ENCODE measurements around the gene TFE3. TPM values are rescaled to one million over a fixed set of nuclear protein-coding genes. Genes with fewer than 3 reads are reported as not detected.

TFE3 gene
- total RNA-seq, 2 donors from 2014 or later, result 34.8 to 41.8 TPM

DNA sequence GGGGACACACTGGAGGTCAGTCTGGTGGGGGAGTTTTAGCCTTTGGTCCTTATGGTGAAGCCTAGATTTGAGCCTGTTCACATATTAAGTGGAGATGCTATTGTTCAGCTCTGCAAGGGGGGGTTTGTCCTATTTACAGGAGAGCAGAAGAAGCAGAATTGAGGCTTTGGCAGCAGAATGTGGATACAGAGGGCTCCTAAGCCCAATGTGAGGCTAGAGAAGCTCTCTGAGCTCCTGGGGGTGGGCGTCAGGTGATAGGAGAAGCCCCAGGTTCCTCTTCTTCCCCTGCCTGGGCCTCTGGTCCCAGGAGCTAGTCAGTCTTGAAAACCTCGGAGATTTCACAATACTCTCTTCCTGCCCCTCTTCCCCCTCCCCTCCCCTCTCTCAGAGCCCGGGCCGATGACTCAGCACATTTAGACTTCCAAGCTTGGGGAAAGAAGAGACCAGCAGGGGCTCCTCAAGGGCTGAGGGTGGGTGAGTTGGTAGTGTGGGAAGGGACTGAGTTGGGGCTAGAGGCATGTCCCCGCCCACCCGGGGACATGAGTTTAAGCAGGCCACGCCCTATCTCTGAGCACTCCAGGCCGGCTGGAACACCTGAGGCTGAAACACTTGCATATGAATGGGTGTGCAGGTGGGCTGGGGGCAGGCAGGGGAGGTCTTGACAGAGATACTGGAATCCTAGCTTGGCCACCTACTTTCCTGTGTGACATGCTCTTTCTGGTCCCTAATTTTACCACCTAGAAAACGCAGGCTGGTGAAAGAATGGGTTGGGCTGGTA is 3.4 kb downstream of the TFE3 start:
- Mint-ChIP-seq H3K9me3 (no peaks in the 10 kb centered on the region), H3K36me3 (peaks cover 6 to 25% of the 10 kb centered on the region in 2 donors), H3K27ac (peak overlapping the region in 1 of 2 donors; percentile 81)
- ATAC-seq, result peak in 1 of 2 donors; percentile 13
- no peak for DNase-seq (ENCODE audit: low spot score in 2 of 2)

DNA sequence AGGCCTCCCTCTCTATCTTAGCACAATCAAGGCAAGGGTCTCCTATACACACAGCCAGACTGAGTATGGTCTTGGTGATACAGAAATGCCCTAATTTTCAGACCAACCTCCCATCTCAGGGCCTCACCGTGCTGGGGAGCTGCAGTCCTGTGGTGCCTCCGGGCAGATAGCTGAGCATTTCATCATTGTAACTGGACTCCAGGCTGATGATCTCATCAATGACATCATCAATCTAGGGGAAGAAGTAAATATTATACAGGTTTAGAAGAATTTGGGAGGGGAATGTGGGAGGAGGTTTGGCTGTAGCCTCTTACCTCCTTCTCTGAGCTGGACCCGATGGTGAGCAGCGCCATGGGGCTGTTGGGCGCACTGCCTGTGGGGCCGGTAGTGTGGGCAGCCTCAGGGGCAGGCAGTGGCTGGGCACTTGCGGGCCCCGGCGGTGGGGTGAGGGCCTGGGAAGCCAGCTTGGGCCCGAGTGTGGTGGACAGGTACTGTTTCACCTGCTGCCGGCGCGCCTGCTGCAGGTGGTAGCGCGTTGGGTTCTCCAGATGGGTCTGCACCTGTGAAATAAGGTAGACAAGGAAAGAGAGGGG is 5.2 kb downstream of the TFE3 start:
- DNase-seq (ENCODE audit: low spot score in 2 of 2), result no peak
- H3K36me3 Mint-ChIP-seq, result peaks cover 6 to 32% of the 10 kb centered on the region in 2 donors
- no peak overlapping the region for H3K27ac Mint-ChIP-seq
- no peak for ATAC-seq
- no peaks in the 10 kb centered on the region for H3K9me3 Mint-ChIP-seq

DNA sequence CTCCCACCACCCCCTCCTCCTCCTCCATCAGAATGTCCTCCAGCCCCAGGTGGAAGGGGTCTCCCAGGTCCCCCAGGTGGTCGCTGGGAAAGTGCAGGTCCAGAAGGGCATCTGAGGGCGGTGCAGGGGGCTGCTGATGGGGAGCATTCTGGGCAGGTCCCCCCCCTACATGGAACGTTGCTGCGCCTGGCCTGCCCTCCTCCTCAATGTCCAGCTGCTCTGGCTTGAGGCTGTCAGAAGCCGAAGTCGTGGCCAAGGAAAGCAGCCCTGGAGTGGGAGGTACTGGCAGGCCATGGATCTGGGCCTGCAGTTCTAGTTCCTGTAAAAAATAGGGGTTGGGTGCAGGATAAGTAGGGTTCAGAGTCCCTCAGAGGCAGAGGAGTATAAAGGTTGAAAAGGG is 12.9 kb downstream of the TFE3 start:
- ATAC-seq (no peak), DNase-seq (ENCODE audit: low spot score in 2 of 2) (no peak)
- Mint-ChIP-seq H3K36me3 (peaks cover 0 to 7% of the 10 kb centered on the region in 2 donors), H3K27ac (peak overlapping the region in 1 of 2 donors; percentile 9), H3K9me3 (no peaks in the 10 kb centered on the region)

DNA sequence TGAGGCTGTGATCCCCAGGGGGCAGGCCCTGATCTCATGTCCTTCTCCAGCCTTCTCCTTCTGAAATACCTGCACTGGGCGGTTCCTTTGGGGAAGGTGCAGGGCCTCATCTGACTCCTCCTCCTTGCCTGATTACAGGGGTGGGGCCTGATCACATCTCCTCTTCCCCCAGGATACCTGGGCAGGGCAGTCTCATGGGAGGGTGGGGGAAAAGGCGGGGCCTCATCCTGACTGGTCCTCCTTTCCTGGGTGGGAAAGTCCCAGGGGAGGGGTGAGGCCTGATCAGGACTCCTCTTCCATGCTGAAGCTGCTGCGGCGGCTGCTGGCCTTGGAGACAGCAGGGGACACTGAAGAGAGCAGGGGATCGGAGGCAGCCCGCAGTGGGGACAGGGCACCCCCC is 13.3 kb downstream of the TFE3 start:
- ATAC-seq, result no peak
- DNase-seq (ENCODE audit: low spot score in 2 of 2), result no peak
- peaks cover 0 to 7% of the 10 kb centered on the region in 2 donors for H3K36me3 Mint-ChIP-seq
- no peaks in the 10 kb centered on the region for H3K9me3 Mint-ChIP-seq
- H3K27ac Mint-ChIP-seq, result no peak overlapping the region

DNA sequence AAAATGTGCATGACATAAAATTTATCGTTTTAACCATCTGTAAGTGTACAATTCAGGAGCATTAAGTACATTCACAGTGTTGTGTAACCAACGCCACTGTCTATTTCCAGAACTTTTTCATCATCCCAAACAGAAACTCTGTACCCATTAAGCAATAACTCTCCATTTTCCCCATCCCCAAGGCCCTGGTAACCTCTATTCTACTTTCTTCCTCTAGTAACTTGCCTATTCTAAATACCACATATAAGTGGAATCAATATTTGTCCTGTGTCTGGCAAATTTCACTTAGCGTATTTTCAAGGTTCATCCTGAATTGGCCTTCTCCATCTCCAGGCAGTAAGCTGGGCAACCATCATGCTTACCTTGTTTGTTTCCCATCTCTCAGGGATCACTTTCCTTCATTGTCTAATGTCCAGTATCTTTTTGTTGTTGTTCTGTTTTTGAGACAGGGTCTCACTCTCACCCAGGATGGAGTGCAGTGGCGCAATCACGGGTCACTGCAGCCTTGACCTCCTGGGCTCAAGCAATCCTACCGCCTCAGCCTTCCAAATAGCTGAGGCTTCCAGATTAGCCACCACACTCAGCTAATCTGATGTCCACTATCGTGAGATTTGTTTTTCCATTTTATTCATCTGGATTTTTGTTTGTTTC is 23.4 kb downstream of the TFE3 start:
- ATAC-seq (no peak), DNase-seq (ENCODE audit: low spot score in 2 of 2) (no peak)
- no peak overlapping the region for H3K27ac Mint-ChIP-seq
- H3K9me3 Mint-ChIP-seq, result no peaks in the 10 kb centered on the region
- peaks cover 0 to 4% of the 10 kb centered on the region in 2 donors for H3K36me3 Mint-ChIP-seq

DNA sequence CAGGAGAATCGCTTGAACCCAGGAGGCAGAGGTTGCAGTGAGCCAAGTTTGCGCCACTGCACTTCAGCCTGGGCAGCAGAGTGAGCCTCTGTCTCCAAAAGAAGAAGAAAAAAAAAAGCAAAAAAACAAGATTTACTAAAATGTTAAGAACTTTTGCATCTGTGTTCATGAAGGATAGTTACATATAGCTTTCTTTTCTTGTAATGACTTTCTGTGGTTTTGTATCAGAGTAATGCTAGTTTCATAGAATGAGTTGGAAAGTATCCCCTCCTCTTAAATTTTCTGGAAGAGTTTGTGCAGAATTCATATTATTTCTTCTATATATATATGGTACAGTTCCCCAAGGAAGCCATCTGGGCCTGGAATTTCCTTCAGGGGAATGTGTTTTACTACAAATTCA is 24.1 kb downstream of the TFE3 start:
- Mint-ChIP-seq H3K9me3 (no peaks in the 10 kb centered on the region), H3K36me3 (no peaks in the 10 kb centered on the region), H3K27ac (no peak overlapping the region)
- DNase-seq (ENCODE audit: low spot score in 2 of 2) (no peak), ATAC-seq (peak in 1 of 2 donors; percentile 71)

DNA sequence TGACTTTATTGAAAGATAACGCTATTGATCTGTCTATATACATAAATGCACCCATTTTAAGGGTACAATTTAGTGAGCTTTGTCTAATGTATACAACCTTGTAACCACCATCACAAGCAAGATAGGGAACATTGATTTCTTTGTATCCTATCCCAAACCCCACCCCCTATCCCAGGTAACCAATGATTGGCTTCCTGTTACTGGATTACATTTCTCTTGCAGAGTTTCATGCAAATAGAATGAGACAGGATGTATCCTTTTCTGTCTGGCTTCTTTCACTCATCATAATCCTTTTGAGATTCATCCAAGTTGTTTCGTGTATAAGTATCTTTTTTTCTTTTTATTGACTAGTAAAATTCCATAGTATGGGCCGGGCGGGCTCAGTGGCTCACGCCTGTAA is 39.5 kb downstream of the TFE3 start:
- no peak for ATAC-seq
- Mint-ChIP-seq H3K36me3 (peaks cover 11 to 14% of the 10 kb centered on the region in 2 donors), H3K27ac (no peak overlapping the region), H3K9me3 (no peaks in the 10 kb centered on the region)
- DNase-seq (ENCODE audit: low spot score in 2 of 2), result no peak

DNA sequence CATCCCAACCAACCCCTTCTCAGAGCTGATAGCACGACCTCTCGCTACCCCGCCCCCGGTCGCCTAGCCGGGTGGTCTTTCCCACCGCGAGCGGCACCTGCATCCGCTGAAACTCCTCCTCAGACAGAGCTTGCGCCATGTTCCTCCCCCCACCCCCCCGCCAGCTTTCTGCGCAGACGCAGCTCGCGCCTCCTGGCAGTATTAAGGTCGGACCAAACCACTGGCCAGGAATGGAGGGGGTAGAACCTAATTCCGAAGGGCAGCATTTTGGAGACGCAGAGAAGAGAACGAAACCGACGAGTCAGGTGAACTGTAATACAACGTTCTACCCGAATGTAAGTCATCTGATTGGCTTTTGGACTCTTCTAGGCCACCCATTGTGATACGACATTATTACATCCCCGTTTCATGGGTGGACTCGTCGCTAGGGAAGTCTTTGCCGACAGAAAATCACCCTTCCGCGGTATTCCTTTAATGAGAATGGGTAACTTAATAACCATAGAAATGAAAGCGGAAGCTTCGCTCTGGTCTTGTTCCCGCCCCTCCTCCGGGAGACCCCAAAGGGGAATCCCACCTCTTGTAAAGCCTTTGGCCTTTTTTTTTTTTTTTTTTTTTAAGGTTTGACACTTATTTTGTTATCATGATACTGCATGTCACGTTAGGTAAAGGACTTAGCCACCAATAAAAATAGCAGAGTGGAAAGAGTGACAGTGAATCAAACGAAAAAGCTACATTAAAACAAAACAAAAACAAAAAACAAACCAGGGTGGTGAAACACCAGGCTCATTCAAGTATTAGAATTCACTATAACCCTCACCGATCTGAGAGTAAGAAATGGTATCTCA is 40.8 kb downstream of the TFE3 start, which contains the start of gene GRIPAP1:
Gene GRIPAP1 (minus strand): TSS at position 174 of the 845 bp plus-strand sequence. CDS start 35 bp downstream, at position 139.
- Mint-ChIP-seq H3K36me3 (peaks cover 19 to 22% of the 10 kb centered on the region in 2 donors), H3K9me3 (no peaks in the 10 kb centered on the region)
- peak; percentile 71 to 80 for ATAC-seq

DNA sequence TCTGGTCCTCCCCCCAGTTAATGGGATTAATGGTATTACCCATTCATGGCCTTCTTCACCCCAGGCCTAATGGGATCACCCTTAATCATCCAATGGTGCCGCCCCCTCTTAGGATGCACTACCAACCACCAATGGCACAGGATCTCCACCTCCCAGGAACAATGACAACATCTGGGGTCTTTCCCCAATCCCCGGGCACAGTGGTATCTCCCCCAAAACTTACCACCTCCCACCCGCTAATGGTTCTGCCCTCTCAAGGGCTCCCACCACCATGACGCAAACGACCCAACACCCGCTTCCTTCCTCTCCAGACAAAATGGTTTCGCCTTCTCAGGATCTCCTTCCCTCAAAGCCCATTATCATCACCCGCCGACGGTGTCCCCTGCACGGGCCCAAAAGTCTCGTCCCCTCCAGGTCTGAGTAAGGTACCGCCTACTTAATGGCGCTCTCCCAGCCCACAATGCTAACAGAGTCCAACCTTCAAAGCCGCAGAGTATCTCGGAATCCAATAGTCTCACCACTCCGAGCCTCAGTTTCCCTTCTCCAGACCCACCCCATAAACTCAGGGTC is 41.6 kb downstream of the TFE3 start:
- ATAC-seq, result peak; percentile 62 to 65
- no peaks in the 10 kb centered on the region for H3K9me3 Mint-ChIP-seq
- H3K27ac Mint-ChIP-seq, result peak overlapping the region; percentile 98
- H3K36me3 Mint-ChIP-seq, result peaks cover 19 to 29% of the 10 kb centered on the region in 2 donors
- DNase-seq (ENCODE audit: low spot score in 2 of 2), result peak; percentile 20 to 68

More for the DNA sequence above, 40.8 kb downstream of the TFE3 start, which contains the start of gene GRIPAP1:
- peak within 1 kb of the TSS; percentile 98 for H3K27ac Mint-ChIP-seq
- peak; percentile 65 to 80 for DNase-seq (ENCODE audit: low spot score in 2 of 2)

DNA sequence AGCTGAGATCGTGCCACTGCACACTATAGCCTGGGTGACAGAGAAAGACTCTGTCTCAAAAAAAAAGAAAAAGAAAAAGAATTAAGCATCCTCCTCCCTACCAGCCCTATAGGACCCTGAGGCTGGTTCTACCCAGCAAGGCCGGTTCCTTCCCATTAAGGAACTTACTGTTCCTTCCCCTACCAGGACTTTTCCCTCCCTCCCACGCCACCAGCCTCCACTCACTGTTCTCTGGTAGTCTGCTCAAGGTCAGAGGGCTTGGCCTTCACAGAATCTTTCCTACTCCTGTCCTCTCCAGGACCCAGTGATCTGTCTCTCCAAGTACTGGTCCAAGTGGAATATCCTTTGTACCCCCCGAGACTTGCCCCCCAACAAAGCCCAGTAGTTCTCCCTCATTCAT is 42.5 kb downstream of the TFE3 start:
- peaks cover 19 to 30% of the 10 kb centered on the region in 2 donors for H3K36me3 Mint-ChIP-seq
- H3K9me3 Mint-ChIP-seq, result no peaks in the 10 kb centered on the region
- ATAC-seq (no peak), DNase-seq (ENCODE audit: low spot score in 2 of 2) (no peak)
- H3K27ac Mint-ChIP-seq, result no peak overlapping the region

DNA sequence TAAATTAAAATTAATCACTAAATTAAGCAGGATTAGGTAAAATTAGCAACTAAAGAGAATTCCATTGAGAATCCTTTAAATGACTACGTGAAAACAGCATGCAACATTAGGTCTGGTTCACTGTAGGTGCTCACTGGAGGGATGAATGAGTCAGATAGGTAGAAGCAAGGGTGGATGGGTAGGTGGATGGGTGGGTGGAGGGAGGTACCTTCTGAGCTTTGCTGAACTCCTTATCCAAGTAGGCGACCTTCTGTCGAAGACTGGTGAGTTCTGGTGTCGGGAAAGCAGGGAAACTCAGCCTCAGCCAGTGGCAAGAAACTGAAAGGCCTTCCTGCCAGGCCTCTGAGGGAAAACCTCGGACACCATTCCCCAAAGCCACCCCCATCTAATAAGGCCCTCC is 44.1 kb downstream of the TFE3 start:
- no peak for ATAC-seq
- H3K36me3 Mint-ChIP-seq, result peaks cover 24 to 35% of the 10 kb centered on the region in 2 donors
- DNase-seq (ENCODE audit: low spot score in 2 of 2), result no peak
- no peaks in the 10 kb centered on the region for H3K9me3 Mint-ChIP-seq
- H3K27ac Mint-ChIP-seq, result no peak overlapping the region

DNA sequence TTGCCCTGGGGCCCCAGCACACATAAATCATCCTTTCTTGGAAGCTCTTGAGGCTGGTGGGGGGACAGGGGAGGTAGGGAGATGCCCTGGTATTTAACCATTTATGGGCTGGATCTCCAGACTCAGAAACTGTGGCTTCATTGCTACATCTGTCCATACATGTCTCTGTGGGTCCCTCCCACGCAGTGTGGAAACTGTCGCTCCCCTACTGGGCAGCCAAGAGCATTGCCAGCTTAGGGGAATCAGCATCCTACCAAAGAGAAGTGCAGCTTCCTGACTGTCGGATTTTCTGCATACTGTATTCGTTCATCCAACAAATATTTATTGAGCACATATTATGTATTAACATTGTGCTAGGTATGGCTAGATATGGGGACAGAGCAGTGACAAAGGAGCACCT is 44.8 kb downstream of the TFE3 start:
- peaks cover 27 to 35% of the 10 kb centered on the region in 2 donors for H3K36me3 Mint-ChIP-seq
- no peaks in the 10 kb centered on the region for H3K9me3 Mint-ChIP-seq
- ATAC-seq (no peak), DNase-seq (ENCODE audit: low spot score in 2 of 2) (no peak)
- H3K27ac Mint-ChIP-seq, result peak overlapping the region in 1 of 2 donors; percentile 83

DNA sequence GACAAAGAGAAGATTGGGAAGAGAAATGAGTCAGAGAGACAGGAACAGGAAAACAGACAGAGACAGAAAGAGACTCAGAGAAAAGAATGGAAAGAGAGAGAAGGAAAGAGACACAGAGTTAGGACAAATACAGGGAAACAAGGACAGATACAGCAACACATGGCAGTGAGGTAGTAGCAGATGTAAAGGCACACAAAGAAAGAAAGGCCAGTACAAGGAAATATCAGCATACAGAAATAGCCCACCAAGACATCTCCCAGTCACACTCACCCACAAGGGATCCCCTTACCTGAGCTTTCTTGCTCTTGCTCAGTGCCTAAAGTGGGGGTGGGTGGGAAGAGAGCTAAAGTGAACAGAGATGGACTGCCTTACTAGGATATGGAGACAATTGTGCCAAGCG is 45.3 kb downstream of the TFE3 start:
- peaks cover 29 to 35% of the 10 kb centered on the region in 2 donors for H3K36me3 Mint-ChIP-seq
- H3K9me3 Mint-ChIP-seq, result no peaks in the 10 kb centered on the region
- ATAC-seq, result no peak
- no peak for DNase-seq (ENCODE audit: low spot score in 2 of 2)
- peak overlapping the region in 1 of 2 donors; percentile 83 for H3K27ac Mint-ChIP-seq

DNA sequence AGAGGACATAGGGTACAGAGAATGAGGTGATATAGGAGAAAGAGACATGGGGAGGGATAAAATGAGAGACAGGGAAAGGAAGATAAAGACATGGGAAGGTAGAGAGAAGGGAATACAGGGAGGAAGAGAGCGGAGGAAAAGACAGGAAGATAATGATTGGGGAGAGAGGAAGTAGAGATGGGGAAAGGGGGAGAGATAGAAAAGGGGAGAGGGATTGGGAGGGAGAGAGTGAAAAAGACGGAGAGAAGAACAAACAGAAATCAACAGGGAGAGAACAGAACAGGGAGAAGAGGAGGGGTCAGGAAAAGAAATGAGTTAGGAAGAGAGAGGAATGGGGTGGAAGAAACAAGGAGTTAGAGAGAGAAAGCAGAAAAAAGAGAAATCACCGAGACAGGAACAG is 45.7 kb downstream of the TFE3 start:
- peaks cover 29 to 35% of the 10 kb centered on the region in 2 donors for H3K36me3 Mint-ChIP-seq
- H3K9me3 Mint-ChIP-seq, result no peaks in the 10 kb centered on the region
- no peak for DNase-seq (ENCODE audit: low spot score in 2 of 2)
- peak overlapping the region in 1 of 2 donors; percentile 83 for H3K27ac Mint-ChIP-seq
- no peak for ATAC-seq

DNA sequence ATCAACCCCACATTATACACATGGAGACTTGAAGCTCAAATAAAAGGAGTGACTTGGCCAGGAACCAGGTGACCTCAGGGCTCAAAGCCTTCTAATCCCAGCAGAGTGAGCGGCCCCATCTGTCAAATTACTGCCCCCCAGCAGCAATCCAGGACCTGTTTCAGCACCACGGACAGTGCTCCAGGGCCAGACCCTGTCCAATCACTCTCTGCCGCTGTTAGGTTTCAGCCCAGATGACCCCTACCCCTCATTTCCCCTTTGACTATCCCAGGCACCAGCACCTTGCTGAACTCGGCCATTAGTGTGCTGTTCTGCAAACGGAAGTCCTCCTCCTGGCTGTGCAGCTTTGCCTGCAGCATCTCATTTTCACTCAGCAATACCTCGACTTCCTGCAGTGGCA is 46.2 kb downstream of the TFE3 start:
- DNase-seq (ENCODE audit: low spot score in 2 of 2), result no peak
- Mint-ChIP-seq H3K36me3 (peaks cover 29 to 35% of the 10 kb centered on the region in 2 donors), H3K9me3 (no peaks in the 10 kb centered on the region), H3K27ac (peak overlapping the region in 1 of 2 donors; percentile 83)
- no peak for ATAC-seq

DNA sequence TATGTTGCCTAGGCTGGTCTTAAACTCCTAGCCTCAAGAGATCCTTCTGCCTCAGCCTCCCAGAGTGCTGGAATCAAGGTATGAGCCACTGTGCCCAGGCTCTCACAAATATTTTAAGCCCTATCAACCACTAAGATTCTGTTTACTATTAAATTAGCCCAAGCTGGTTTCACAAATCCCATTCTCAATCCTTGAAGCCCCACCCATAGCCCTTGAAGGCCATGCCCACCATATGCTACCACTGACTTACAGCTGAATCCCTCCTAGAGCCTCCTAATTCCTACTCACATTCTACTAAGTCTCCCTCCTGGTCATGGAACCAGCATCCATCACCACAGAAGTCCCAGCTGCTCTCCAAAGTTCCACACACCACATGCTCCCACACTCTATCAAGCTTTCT is 50.8 kb downstream of the TFE3 start:
- Mint-ChIP-seq H3K27ac (no peak overlapping the region), H3K9me3 (no peaks in the 10 kb centered on the region), H3K36me3 (peaks cover 17 to 19% of the 10 kb centered on the region in 2 donors)
- DNase-seq (ENCODE audit: low spot score in 2 of 2) (no peak), ATAC-seq (no peak)
